ENCODE measurements around the gene OAS2. TPM values are rescaled to one million over a fixed set of nuclear protein-coding genes. Genes with fewer than 3 reads are reported as not detected.

The OAS2 gene
- total RNA-seq, 2 donors from 2014 or later, result 1.6 to 2.3 TPM

DNA sequence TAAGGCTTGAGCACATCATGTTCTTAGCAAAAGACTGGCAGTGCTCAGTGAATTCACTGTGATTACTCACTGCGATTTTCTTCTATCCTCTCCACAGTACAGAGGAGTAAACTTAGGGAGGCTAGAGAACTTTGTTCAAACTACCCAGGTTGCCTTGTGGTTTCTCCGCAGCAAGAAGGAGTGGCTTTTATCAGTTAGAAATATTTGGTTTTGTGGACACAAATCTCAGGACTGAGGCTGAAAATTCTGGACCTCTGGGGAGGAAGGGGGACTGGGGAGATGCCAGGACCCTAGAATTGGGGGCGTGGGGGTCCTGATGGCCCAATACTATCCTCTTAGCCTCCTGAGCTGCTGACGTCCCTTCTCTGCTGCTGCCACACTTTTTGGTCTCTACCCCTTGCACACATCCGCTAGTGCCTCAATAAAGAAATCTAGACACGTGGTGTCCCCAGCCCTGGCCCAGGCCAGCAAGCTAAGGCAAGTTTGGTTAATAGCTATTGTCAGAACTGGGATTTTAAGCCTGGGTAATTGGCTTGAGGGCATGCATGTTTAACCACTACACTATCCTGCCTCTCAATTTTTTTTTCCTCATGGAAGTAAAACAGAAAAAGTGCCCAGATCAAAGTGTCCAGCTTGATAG is 842 bp downstream of the OAS2 start:
- intact Hi-C loops (cut with DNase I), result no loop called here
- DNase-seq (no peak), ATAC-seq (peak; percentile 33)
- no peaks in the 10 kb centered on the region for H3K9me3 ChIP-seq
- H3K27ac ChIP-seq, result peak overlapping the region in 2 of 4 donors; percentile 70 to 80
- H3K4me3 ChIP-seq, result no peak overlapping the region
- H3K27me3 ChIP-seq, result no peaks in the 10 kb centered on the region
- H3K4me1 ChIP-seq, result no peaks in the 10 kb centered on the region
- TF ChIP-seq CTCF (IDR thresholded peaks at IDR 0.05) (no peak), POLR2A (IDR thresholded peaks at IDR 0.05) (no peak)
- 56% methylated on average over 6 of the region's 6 CpGs for WGBS, 2 donors
- H3K36me3 ChIP-seq (replicated peaks in 1 of 2; ENCODE audit: insufficient read depth in 1 of 2, low read depth in 2 of 2), result no peaks in the 10 kb centered on the region

DNA sequence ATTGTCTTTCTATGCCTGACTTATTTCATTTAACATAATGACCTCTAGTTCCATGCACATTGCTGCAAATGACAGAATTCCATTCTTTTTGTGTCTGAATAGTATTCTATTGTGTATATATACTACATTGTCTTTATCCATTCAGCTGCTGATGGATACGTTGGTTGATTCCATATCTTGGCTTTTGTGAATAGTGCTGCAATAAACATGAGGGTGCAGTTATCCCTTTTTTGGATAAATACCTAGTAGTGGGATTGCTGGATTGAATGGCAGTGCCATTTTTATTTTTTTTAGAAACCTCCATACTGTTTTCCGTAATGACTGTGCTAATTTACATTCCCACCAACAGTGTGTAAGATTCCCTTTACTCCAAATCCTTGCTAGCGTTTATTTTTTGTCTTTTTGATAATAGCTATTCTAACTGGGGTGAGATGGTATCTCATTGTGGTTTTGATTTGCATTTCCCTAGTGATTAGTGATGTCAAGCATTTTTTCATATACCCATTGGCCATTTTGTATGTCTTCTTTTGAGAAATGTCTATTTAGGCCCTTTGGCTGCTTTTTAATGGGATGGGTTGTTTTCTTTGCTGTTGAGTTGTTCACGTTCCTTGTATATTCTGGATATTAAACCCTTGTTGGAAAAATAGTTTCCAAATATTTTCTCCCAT is 2.3 kb downstream of the OAS2 start:
- no peaks in the 10 kb centered on the region for H3K36me3 ChIP-seq (replicated peaks in 1 of 2; ENCODE audit: insufficient read depth in 1 of 2, low read depth in 2 of 2)
- no peaks in the 10 kb centered on the region for H3K4me1 ChIP-seq
- no peaks in the 10 kb centered on the region for H3K27me3 ChIP-seq
- intact Hi-C loops (cut with DNase I), result no loop called here
- H3K4me3 ChIP-seq, result no peak overlapping the region
- ATAC-seq, result no peak
- H3K9me3 ChIP-seq, result no peaks in the 10 kb centered on the region
- TF ChIP-seq CTCF (IDR thresholded peaks at IDR 0.05) (no peak), POLR2A (IDR thresholded peaks at IDR 0.05) (no peak)
- no peak overlapping the region for H3K27ac ChIP-seq
- WGBS, 2 donors, result 59 to 73% methylated on average over 4 of the region's 4 CpGs
- DNase-seq, result no peak

- ATAC-seq, result no peak
- Histone ChIP-seq H3K4me3 (no peak overlapping the region), H3K4me1 (no peaks in the 10 kb centered on the region), H3K27me3 (no peaks in the 10 kb centered on the region), H3K27ac (no peak overlapping the region), H3K36me3 (replicated peaks in 1 of 2; ENCODE audit: insufficient read depth in 1 of 2, low read depth in 2 of 2) (no peaks in the 10 kb centered on the region), H3K9me3 (no peaks in the 10 kb centered on the region)
- intact Hi-C loops (cut with DNase I), result no loop called here
- TF ChIP-seq CTCF (IDR thresholded peaks at IDR 0.05), result no peak
- no peak for TF ChIP-seq POLR2A (IDR thresholded peaks at IDR 0.05)
- no peak for DNase-seq
- 85 to 94% methylated on average over 1 of the region's 1 CpG for WGBS, 2 donors
Observed at GRCh38 chr12:112985642-112986290, 7.4 kb downstream of the OAS2 start.

DNA sequence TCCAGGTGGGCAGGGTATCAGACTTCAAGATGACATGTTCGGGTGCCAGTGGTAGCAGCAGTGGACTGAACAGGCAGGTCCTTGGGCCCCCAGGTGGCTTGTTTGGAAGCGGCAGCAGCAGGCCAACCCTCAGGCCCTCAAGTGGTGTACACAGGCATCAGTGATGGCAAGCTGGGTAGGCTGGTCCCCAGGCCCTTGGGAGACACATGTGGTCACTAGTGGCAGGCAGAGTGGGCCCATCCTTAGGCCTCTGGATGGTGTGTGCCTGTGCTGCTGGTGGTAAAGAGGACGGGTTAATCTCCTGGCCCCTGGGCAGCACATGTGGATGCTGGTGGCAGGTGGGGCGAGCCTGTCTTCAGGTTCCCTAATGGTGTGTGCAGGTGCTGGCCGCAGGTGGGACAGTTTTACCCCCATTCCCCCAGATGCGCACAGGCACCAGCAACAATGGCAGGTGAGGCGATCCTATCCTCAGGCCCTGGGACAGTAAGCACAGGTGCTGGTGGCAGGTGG is 8.0 kb downstream of the OAS2 start:
- no peak for ATAC-seq
- WGBS, 2 donors, result 83 to 94% methylated on average over 3 to 7 of the region's 7 CpGs

More for the DNA sequence above, 8.0 kb downstream of the OAS2 start:
- intact Hi-C loops (cut with DNase I), result no loop called here
- no peak overlapping the region for H3K4me3 ChIP-seq
- H3K36me3 ChIP-seq (replicated peaks in 1 of 2; ENCODE audit: insufficient read depth in 1 of 2, low read depth in 2 of 2), result no peaks in the 10 kb centered on the region
- H3K9me3 ChIP-seq, result no peaks in the 10 kb centered on the region
- no peak for DNase-seq
- TF ChIP-seq POLR2A (IDR thresholded peaks at IDR 0.05) (no peak), CTCF (IDR thresholded peaks at IDR 0.05) (no peak)
- no peaks in the 10 kb centered on the region for H3K27me3 ChIP-seq
- no peaks in the 10 kb centered on the region for H3K4me1 ChIP-seq
- H3K27ac ChIP-seq, result no peak overlapping the region

All from body of pancreas (tissue), 4 donors.